Endothelial cell of umbilical vein (primary cell): ENCODE data around the gene ATG5. TPM values are rescaled to one million over a fixed set of nuclear protein-coding genes. Genes with fewer than 3 reads are reported as not detected.

Experiments used
- BruUV-seq: library from RNA; stranded (reverse); fragments of 400-500 nt; replicated peaks from 2 replicates; lab custom pipeline; 2021; lab: Mats Ljungman, UMichigan
- CTCF ChIA-PET: fragments of 300-600, 350-600 bp; sonication (Branson Sonifier 250); formaldehyde crosslinking; loops from one replicate; lab custom pipeline; 2021; ENCODE audit warnings: antibody characterized with exemption, inconsistent platforms; lab: Charles Lee
- POLR2A ChIA-PET: fragments of 300-600, 350-600 bp; sonication (Branson Sonifier 250); formaldehyde crosslinking; loops from one replicate; lab custom pipeline; 2021; ENCODE audit warnings: antibody characterized with exemption, inconsistent platforms; lab: Charles Lee
- DNase-seq: peaks from one replicate; pipeline ENCODE4 v3.0.0-alpha.2; 2011; ENCODE audit warnings: low read depth, low spot score
- FAIRE-seq: peaks from 2 replicates; lab custom pipeline; 2011; peaks lifted over from hg19 to GRCh38; lab: Jason Lieb, UNC
- H2AFZ ChIP-seq: 2 replicates; pipeline ENCODE4 v1.6.0; 2012; ENCODE audit warnings: low read depth, low read length, control low read depth, inconsistent platforms
- H3K27ac ChIP-seq: 2 replicates; pipeline ENCODE4 v1.5.1; 2011; ENCODE audit warnings: low read depth, mild to moderate bottlenecking, control low read depth, low read length, moderate library complexity; ENCODE audit not compliant: insufficient read depth
- H3K27me3 ChIP-seq, 2 experiments: 2 replicates each; pipeline versions ENCODE4 v1.6.0 to v1.6.1; 2011; ENCODE audit warnings: low read length in 2 of 2, mixed read lengths in 1 of 2; ENCODE audit not compliant: control insufficient read depth in 2 of 2, insufficient read depth in 2 of 2
- H3K36me3 ChIP-seq, 2 experiments: 2 replicates in 1 of 2; 3 replicates in 1 of 2; pipeline ENCODE4 v1.5.1; 2011; ENCODE audit warnings: low read length in 2 of 2, mild to moderate bottlenecking in 1 of 2, moderate library complexity in 1 of 2; ENCODE audit not compliant: control insufficient read depth in 2 of 2, insufficient read depth in 2 of 2; ENCODE audit errors: extremely low read depth in 1 of 2
- H3K4me1 ChIP-seq: 3 replicates; pipeline ENCODE4 v1.5.1; 2011; ENCODE audit warnings: mild to moderate bottlenecking, low read length; ENCODE audit not compliant: control insufficient read depth, insufficient read depth; ENCODE audit errors: extremely low read depth
- H3K4me2 ChIP-seq: 2 replicates; pipeline ENCODE4 v1.6.1; 2011; ENCODE audit warnings: low read length, control low read depth, mixed read lengths; ENCODE audit not compliant: insufficient read depth
- H3K4me3 ChIP-seq, 3 experiments: fragments of 200-600 bp in 1 of 3; sonication (generic), shearing (Covaris generic) in 1 of 3; replicated peaks in 1 of 3; 2 replicates each; pipeline ENCODE4 v1.5.1; 2011 to 2016; ENCODE audit warnings: control low read depth in 3 of 3, low read length in 3 of 3, mild to moderate bottlenecking in 2 of 3, inconsistent platforms in 1 of 3, low read depth in 1 of 3, moderate library complexity in 1 of 3; ENCODE audit not compliant: insufficient read depth in 1 of 3
- H3K79me2 ChIP-seq: 2 replicates; pipeline ENCODE4 v1.6.0; 2012; ENCODE audit warnings: low read length, inconsistent platforms; ENCODE audit not compliant: control insufficient read depth, insufficient read depth
- H3K9ac ChIP-seq: replicated peaks from 2 replicates; pipeline ENCODE3; 2011; ENCODE audit warnings: low read length, control low read depth; ENCODE audit not compliant: insufficient read depth; ENCODE audit errors: extremely low read depth
- H3K9me1 ChIP-seq: replicated peaks from 3 replicates; pipeline ENCODE4 v1.6.0; 2011; ENCODE audit warnings: mild to moderate bottlenecking, low read length; ENCODE audit not compliant: control insufficient read depth, insufficient read depth; ENCODE audit errors: extremely low read depth
- H3K9me3 ChIP-seq: replicated peaks from 2 replicates; pipeline ENCODE4 v1.5.1; 2012; ENCODE audit warnings: low read length, inconsistent platforms; ENCODE audit not compliant: control insufficient read depth, insufficient read depth
- H4K20me1 ChIP-seq: replicated peaks from 2 replicates; pipeline ENCODE3; 2011; ENCODE audit warnings: mild to moderate bottlenecking, low read length; ENCODE audit not compliant: control insufficient read depth, insufficient read depth; ENCODE audit errors: extremely low read depth
- EZH2 ChIP-seq: IDR thresholded peaks from 2 replicates; pipeline ENCODE4 v1.6.1; 2012; ENCODE audit warnings: borderline replicate concordance, low read depth, mild to moderate bottlenecking, moderate library complexity, low read length, inconsistent platforms; ENCODE audit not compliant: severe bottlenecking
- FOS ChIP-seq: IDR thresholded peaks from 2 replicates; pipeline ENCODE4 v1.6.1; 2011; ENCODE audit warnings: mild to moderate bottlenecking, low read length, moderate library complexity, borderline replicate concordance; ENCODE audit not compliant: insufficient read depth
- GATA2 ChIP-seq: IDR thresholded peaks from 2 replicates; pipeline ENCODE4 v1.7.0; 2011; ENCODE audit warnings: low read depth, mild to moderate bottlenecking, moderate library complexity, mixed read lengths, low read length; ENCODE audit not compliant: insufficient read length, insufficient read depth
- JUN ChIP-seq: IDR thresholded peaks from 2 replicates; pipeline ENCODE4 v1.6.1; 2011; ENCODE audit warnings: borderline replicate concordance, low read depth; ENCODE audit not compliant: insufficient read length, insufficient read depth
- MYC ChIP-seq: IDR thresholded peaks from one replicate; pipeline ENCODE4 v1.6.1; 2011; ENCODE audit warnings: mild to moderate bottlenecking, low read depth, low read length
- POLR2A ChIP-seq: IDR thresholded peaks from 2 replicates; pipeline ENCODE4 v1.6.1; 2012; ENCODE audit warnings: low read depth, mild to moderate bottlenecking, control low read depth, low read length
- POLR2AphosphoS5 ChIP-seq: IDR thresholded peaks from 2 replicates; pipeline ENCODE4 v1.6.1; 2012; ENCODE audit warnings: low read depth, mild to moderate bottlenecking, control low read depth, low read length, moderate library complexity; ENCODE audit not compliant: insufficient read depth
- dilution Hi-C: fragments of 300-500 bp; cut with MboI; formaldehyde crosslinking; loops from one replicate; pipeline ENCODE4 v1.15.0; 2019; ENCODE audit warnings: low sequenced_read_pairs; ENCODE audit not compliant: extremely low pct_ligation_motif_present
- intact Hi-C: fragments of 100-400 bp; cut with micrococcal nuclease; formaldehyde crosslinking; loops from one replicate; pipeline ENCODE4 v1.10.0; 2022
- polyA plus RNA-seq, 4 experiments: library from polyadenylated mRNA; depleted of rRNA in 3 of 4; stranded (reverse) in 3 of 4; unstranded in 1 of 4; fragments of >200 nt; gene quantifications; 2 replicates each; pipeline versions ENCODE4 v1.2.1 to v1.2.3, GENCODE V29; 2011 to 2012; ENCODE audit warnings: missing spikeins in 1 of 4
- total RNA-seq: library from RNA; stranded (reverse); gene quantifications from 2 replicates; pipeline ENCODE4 v1.2.3, GENCODE V29; 2021
- TF ChIP-seq, protein P1 (sequence below): IDR thresholded peaks from 2 replicates; pipeline ENCODE4 v1.6.1; 2011; ENCODE audit not compliant: insufficient read depth, insufficient read length
- TF ChIP-seq, protein P2 (sequence below), 2 donors: IDR thresholded peaks; 1 replicate in 1 of 2; 2 replicates in 1 of 2; pipeline ENCODE4 v1.5.1; 2011; ENCODE audit warnings: low read length in 2 of 2, mild to moderate bottlenecking in 2 of 2, moderate library complexity in 2 of 2, control low read depth in 1 of 2, inconsistent platforms in 1 of 2, low read depth in 1 of 2; ENCODE audit not compliant: insufficient read depth in 1 of 2; ENCODE audit errors: extremely low read depth in 1 of 2

ATG5 gene
- total and polyA plus RNA-seq, 2 donors (not counting 3 experiments of a cell fraction or from before 2014, with no cell fraction given): 14.1 to 32.8 TPM

DNA sequence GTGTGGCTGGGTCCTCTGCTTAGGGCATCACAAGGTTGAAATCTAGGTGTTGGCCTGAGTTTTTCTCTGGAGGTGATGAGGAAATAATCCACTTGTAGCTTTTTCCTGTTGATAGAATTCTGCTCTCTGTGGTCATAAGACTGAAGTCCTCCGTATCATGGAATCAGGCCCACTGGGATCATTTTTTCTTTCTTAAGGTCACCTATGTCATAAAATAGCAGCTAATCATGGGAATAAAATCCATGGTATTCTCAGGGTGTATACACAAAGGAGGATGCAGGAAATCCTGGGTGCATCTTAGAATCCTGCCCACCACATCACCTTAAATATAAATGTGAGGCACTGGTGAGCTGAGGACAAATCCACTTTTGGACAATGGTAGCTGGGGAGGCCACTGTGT is 166.7 kb downstream of the ATG5 start:
- DNase-seq (no peak), FAIRE-seq (no peak)
- H3K9ac ChIP-seq: no peak overlapping the region
- H3K4me3 ChIP-seq: no peak overlapping the region
- H3K4me2 ChIP-seq: no peak overlapping the region
- intact Hi-C loops: no loop called here
- H3K9me1 ChIP-seq: no peaks in the 10 kb centered on the region
- H3K27me3 ChIP-seq: peaks cover 0 to 2% of the 10 kb centered on the region in 2 experiments
- no peak overlapping the region for H3K27ac ChIP-seq
- H3K9me3 ChIP-seq: no peaks in the 10 kb centered on the region
- no peak overlapping the region for H2AFZ ChIP-seq
- H4K20me1 ChIP-seq: no peaks in the 10 kb centered on the region
- H3K36me3 ChIP-seq: no peaks in the 10 kb centered on the region
- BruUV-seq: no TSS peak
- TF ChIP-seq POLR2AphosphoS5 (no peak), JUN (no peak), GATA2 (no peak)
- CTCF ChIA-PET: interaction anchor here (0.6 kb wide), 1 partner anchor 167 kb away, joined by 3 read pairs; no protein-coding TSS in a partner anchor
- dilution Hi-C loops: no loop called here
- H3K4me1 ChIP-seq: no peaks in the 10 kb centered on the region
- no peaks in the 10 kb centered on the region for H3K79me2 ChIP-seq
- POLR2A ChIA-PET: no interaction called here

DNA sequence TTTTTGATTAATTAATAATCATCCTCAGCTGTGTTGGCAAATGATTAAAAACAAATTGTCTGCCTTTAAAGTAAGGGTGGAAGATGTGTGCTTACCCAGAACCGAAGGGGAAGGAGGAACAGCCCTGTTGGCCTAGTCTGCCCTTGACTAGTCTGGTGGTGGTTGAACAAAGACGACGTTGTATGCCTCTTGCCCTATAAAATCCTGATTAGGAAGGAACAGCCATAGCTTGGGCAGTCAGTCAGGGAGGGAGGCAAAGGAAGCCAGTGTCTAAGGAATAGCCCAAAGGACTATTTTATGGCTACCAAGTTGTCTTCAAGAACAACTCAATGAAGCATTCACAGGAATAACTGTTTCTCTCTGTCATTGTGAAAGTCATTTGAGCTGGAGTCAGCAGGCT is 168.7 kb downstream of the ATG5 start:
- no peak overlapping the region for H3K4me3 ChIP-seq
- H3K9ac ChIP-seq: no peak overlapping the region
- FAIRE-seq (no peak), DNase-seq (no peak)
- POLR2A ChIA-PET: no interaction called here
- H4K20me1 ChIP-seq: no peaks in the 10 kb centered on the region
- dilution Hi-C loops (no loop called here), intact Hi-C loops (no loop called here)
- no peaks in the 10 kb centered on the region for H3K79me2 ChIP-seq
- H3K27me3 ChIP-seq: peaks cover 0 to 2% of the 10 kb centered on the region in 2 experiments
- no peak overlapping the region for H3K4me2 ChIP-seq
- CTCF ChIA-PET: no interaction called here
- no peaks in the 10 kb centered on the region for H3K36me3 ChIP-seq
- no peak overlapping the region for H2AFZ ChIP-seq
- no TSS peak for BruUV-seq
- H3K9me3 ChIP-seq: no peaks in the 10 kb centered on the region
- TF ChIP-seq GATA2 (no peak), FOS (no peak), POLR2A (no peak), POLR2AphosphoS5 (no peak), MYC (no peak), JUN (no peak), EZH2 (no peak)
- TF ChIP-seq, protein P1, sequence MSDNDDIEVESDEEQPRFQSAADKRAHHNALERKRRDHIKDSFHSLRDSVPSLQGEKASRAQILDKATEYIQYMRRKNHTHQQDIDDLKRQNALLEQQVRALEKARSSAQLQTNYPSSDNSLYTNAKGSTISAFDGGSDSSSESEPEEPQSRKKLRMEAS: no peak
- TF ChIP-seq, protein P2, sequence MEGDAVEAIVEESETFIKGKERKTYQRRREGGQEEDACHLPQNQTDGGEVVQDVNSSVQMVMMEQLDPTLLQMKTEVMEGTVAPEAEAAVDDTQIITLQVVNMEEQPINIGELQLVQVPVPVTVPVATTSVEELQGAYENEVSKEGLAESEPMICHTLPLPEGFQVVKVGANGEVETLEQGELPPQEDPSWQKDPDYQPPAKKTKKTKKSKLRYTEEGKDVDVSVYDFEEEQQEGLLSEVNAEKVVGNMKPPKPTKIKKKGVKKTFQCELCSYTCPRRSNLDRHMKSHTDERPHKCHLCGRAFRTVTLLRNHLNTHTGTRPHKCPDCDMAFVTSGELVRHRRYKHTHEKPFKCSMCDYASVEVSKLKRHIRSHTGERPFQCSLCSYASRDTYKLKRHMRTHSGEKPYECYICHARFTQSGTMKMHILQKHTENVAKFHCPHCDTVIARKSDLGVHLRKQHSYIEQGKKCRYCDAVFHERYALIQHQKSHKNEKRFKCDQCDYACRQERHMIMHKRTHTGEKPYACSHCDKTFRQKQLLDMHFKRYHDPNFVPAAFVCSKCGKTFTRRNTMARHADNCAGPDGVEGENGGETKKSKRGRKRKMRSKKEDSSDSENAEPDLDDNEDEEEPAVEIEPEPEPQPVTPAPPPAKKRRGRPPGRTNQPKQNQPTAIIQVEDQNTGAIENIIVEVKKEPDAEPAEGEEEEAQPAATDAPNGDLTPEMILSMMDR (IDR thresholded peaks at IDR 0.05; ENCODE audit: extremely low read depth in 1 of 2, insufficient read depth in 1 of 2, low read depth in 1 of 2, low read length in 2 of 2): no peak
- H3K9me1 ChIP-seq: no peaks in the 10 kb centered on the region
- H3K4me1 ChIP-seq: no peaks in the 10 kb centered on the region
- H3K27ac ChIP-seq: no peak overlapping the region
